ENCODE measurements around the gene GIT1.

Gene GIT1

GRCh38 chr17:29546085-29546484 is 43.4 kb downstream of the GIT1 start:
- H3K4me3 ChIP-seq (replicated peaks in 1 of 2; ENCODE audit: low read depth in 2 of 2, low read length in 2 of 2) = no peak overlapping the region
- peak; percentile 27 for DNase-seq (ENCODE audit: low read depth in 2 of 2)
- TF ChIP-seq CTCF (IDR thresholded peaks at IDR 0.05; ENCODE audit: low read depth, low read length) = no peak

DNA sequence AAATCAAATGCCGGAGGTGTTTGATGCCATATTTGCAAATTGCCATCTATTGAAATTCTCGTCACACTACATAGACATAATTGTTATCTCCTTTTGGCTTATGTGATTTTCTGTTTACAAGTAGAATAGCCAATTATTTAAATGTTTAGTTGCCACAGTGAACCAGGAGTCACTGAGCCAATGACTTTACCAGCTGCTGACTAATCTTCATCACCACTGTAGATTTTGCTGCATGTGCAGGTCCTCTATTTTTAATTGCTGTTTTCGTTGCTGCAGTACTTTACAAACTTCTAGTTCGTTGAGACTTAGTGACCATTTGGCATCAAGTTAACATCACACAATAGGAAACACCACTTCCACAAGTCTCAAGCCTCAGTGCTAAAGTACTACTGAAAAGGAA is 45.4 kb downstream of the GIT1 start:
- TF ChIP-seq CTCF (IDR thresholded peaks at IDR 0.05; ENCODE audit: low read depth, low read length) = no peak
- no peak for DNase-seq (ENCODE audit: low read depth in 2 of 2)
- H3K4me3 ChIP-seq (replicated peaks in 1 of 2; ENCODE audit: low read depth in 2 of 2, low read length in 2 of 2) = no peak overlapping the region

DNA sequence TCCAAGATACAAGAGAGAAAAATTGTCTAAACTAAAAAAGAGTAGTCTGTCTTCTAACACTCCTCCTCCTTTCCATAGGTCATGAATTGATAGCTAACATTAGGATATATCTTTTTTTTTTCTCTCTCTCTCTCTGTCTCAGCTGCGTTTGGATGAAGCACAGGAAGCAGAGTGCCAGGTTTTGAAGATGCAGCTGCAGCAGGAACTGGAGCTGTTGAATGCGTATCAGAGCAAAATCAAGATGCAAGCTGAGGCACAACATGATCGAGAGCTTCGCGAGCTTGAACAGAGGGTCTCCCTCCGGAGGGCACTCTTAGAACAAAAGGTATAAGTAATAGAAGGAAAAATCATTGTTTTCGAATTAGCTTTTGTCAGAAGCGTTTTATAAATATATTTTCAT is 55.5 kb downstream of the GIT1 start:
- H3K4me3 ChIP-seq (replicated peaks in 1 of 2; ENCODE audit: low read depth in 2 of 2, low read length in 2 of 2) = no peak overlapping the region
- TF ChIP-seq CTCF (IDR thresholded peaks at IDR 0.05; ENCODE audit: low read depth, low read length) = no peak
- DNase-seq (ENCODE audit: low read depth in 2 of 2) = no peak

DNA sequence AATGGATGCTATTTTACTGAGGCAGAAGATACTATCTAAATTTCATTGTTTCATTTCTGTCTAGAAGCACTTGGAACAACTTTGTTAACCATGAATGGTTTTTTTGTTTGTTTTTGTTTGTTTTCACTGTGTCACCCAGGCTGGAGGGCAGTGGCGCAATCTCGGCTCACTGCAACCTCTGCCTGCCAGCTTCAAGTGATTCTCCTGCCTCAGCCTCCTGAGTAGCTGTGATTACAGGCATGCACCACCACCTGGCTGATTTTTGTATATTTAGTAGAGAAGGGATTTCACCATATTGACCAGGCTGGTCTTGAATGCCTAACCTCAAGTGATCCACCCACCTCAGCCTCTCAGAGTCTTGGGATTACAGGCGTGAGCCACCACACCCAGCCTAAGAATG is 63.1 kb downstream of the GIT1 start:
- TF ChIP-seq CTCF (IDR thresholded peaks at IDR 0.05; ENCODE audit: low read depth, low read length) = no peak
- H3K4me3 ChIP-seq (replicated peaks in 1 of 2; ENCODE audit: low read depth in 2 of 2, low read length in 2 of 2) = no peak overlapping the region
- DNase-seq (ENCODE audit: low read depth in 2 of 2) = peak in 1 of 2 donors; percentile 33

GRCh38 chr17:29524692-29525091 is 64.8 kb downstream of the GIT1 start:
- no peak for DNase-seq (ENCODE audit: low read depth in 2 of 2)
- no peak overlapping the region for H3K4me3 ChIP-seq (replicated peaks in 1 of 2; ENCODE audit: low read depth in 2 of 2, low read length in 2 of 2)
- TF ChIP-seq CTCF (IDR thresholded peaks at IDR 0.05; ENCODE audit: low read depth, low read length) = no peak

Data from cardiac fibroblast (primary cell).